Inferior parietal cortex (tissue), 1 donor: Measurements from ENCODE around the gene PPP1R14C.
"Not testable (repeated sequence)": the region's sequence is repeated elsewhere in the genome, so short reads cannot be mapped to it uniquely, and the experiment has no call there.

Experiments
- DNase-seq: peaks from one replicate; pipeline ENCODE4 v3.0.0-alpha.2; 2016; ENCODE audit errors: extremely low spot score

The PPP1R14C gene

GRCh38 chr6:150169181-150169580 is 26.3 kb downstream of the PPP1R14C start:
- no peak for DNase-seq

- DNase-seq: no peak
Observed at GRCh38 chr6:150169609-150170008, 26.8 kb downstream of the PPP1R14C start.

- DNase-seq: no peak
Observed at GRCh38 chr6:150172929-150173328, 30.1 kb downstream of the PPP1R14C start.

DNA sequence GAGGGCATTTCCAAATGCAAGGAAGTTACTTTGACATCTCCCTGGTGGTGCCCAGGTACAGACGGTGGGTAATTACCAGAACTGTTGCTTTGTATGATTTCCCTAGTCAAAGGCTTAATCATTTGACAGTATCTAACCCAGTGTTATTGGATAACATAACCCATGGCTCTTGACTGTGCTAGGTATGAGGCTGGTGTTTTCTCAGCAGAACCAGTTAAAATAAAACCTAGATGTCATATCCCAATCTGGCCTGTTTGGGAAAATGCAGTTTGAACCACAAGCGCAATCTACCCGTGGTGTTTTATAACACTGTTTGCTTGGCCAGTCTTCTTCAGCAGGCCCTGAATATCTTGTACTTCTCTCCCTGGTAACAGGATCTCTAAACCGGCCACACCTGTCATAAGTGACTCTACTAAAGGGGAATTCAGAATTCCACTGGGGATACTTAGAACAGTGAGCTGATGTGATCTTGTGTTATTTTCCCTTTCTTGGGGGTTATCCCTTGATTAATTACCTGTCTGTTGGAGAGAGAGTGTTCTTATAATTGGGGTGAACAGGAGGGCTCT is 32.8 kb downstream of the PPP1R14C start:
- no peak for DNase-seq

DNA sequence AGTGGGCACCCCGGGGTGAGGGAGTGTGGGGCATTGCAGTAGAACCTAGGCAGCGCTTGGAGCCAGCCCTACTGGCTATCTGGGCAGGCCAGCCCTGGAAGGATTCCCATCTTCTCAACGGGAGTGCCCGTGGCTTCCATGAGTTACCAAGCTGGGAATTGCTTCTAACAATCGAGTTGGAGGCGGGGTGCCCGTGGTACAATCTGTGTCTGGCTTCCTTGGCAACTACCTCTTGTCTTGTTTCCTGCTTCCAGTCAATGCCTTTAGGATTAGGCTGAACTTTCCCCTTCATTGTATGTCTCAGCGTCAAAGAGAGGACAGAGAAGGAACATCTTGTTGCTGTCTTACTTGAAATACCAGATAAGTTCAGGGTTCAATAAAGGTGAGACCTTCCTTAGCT is 33.3 kb downstream of the PPP1R14C start:
- DNase-seq: no peak

GRCh38 chr6:150176659-150177058 is 33.8 kb downstream of the PPP1R14C start:
- DNase-seq: no peak

GRCh38 chr6:150177259-150177951 is 34.6 kb downstream of the PPP1R14C start:
- DNase-seq: no peak

GRCh38 chr6:150177952-150178520 is 35.2 kb downstream of the PPP1R14C start:
- DNase-seq: no peak

DNA sequence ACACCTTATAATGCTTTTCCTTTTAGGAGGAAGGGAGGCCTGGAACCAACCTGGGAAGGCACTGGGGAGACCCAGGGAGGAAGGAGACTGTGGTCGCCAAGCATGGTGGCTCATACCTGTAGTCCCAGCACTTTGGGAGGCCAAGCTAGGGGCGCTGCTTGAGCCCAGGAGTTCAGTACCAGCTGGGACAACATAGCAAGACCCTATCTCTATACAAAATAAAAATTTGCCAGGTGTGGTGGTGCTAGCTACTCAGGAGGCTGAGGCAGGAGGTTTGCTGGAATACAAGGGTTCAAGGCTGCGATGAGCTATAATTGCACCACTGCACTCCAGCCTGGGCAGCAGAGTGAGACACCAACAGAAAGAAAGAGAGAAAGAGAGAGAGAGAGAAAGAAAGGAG is 36.2 kb downstream of the PPP1R14C start:
- DNase-seq: no peak

GRCh38 chr6:150179907-150180424 is 37.1 kb downstream of the PPP1R14C start:
- DNase-seq: not testable (repeated sequence)

DNA sequence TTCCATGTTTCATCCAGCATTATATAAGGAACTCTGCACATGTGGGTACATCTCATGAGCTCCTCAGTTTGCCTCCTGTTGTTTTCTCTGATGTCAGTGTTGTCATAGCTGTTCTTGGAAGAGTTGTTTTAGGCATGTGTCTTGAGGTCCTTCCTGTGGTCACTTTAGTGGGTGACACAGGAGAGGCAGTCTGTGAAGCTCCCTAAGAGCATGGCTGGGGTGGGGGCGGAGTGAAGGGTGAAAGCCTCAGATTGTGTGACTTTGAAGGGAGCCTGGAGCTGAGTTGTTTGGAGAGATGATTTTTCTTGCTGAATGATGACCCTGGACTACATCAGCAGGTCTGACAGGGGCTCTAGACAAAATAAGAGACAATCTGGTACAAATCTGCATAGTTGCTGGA is 37.7 kb downstream of the PPP1R14C start:
- DNase-seq: no peak

GRCh38 chr6:150182460-150183078 is 39.7 kb downstream of the PPP1R14C start:
- no peak for DNase-seq

GRCh38 chr6:150183105-150183504 is 40.3 kb downstream of the PPP1R14C start:
- no peak for DNase-seq

- no peak for DNase-seq
Observed at GRCh38 chr6:150183966-150184365, 41.1 kb downstream of the PPP1R14C start.

GRCh38 chr6:150184850-150185731 is 42.2 kb downstream of the PPP1R14C start:
- no peak for DNase-seq

- no peak for DNase-seq
Observed at GRCh38 chr6:150185732-150186117, 42.9 kb downstream of the PPP1R14C start.

GRCh38 chr6:150186129-150186898 is 43.5 kb downstream of the PPP1R14C start:
- no peak for DNase-seq

DNA sequence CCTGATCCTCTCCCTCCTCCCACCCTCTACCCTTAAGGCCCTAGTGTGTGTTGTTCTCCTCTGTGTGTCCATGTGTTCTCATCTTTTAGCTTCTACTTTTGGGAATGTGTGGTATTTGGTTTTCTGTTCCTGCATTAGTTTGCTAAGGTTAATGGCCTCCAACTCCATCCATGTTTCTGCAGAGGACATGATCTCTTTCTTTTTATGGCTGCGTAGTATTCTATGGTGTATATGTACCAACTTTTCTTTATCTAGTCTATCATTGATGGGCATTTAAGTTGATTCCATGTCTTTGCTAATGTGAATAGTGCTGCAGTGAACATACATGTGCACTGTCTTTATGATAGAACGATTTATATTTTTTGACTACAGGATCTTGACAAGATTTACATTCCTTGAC is 44.6 kb downstream of the PPP1R14C start:
- not testable (repeated sequence) for DNase-seq

DNA sequence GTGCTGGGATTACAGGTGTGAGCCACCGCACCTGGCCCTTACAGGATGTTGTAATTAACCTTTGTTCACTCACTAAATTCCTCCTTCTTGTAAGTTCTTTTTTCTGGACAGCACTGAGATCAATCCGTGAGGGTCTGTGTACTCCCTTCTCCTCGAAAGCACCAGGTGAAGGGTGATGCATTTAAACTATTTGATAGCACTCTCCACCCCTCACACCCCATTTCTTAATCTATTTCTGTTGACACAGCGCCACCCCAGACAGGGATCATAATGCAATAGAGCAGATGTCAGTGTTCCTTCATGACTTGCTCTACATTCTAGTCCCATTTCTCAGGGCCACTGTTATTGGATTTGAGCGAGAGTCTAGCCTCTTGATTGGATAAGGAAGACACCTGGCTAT is 46.3 kb downstream of the PPP1R14C start:
- DNase-seq: no peak

DNA sequence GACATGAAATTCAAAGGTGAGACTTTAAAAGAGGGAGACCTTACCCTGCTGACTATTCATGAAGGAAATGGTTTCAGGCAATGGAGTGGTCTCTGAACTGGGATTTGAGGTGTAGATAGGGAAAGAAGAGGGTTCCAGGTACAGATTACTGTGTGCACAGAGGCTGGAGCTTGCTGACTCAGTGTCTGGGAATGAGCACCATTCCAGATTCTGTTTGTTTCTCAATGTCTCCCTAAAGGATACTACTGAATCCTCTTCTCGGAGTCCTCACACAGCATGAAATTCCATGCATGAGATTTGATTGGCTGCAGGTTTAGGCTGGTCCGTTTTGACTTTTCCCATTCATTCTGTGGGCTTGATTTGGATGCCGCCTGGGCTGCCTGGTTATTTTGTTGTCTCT is 49.0 kb downstream of the PPP1R14C start:
- DNase-seq: no peak

DNA sequence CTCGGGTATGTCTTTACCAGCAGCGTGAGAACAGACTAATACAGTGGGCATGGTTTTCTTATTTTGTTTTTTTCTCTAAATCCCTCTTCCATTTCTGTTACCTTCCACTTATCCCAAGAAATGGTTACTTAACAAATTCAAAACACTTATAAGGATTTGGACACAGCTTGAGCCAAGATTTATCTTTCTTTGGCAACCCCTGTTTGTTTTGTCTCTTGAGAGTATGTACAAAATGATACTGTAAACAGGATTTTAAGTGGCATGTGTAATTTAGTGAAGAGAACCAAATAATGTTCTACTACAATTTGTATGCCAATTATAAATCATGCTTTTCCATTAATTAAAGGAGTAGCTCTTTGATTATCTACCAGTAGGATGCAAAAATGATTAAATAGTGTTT is 51.4 kb downstream of the PPP1R14C start:
- DNase-seq: no peak
